Activated naive CD4-positive, alpha-beta T cell treated with Interleukin-2 at 50 U/mL for 16 hours (primary cell): ENCODE results near the gene UPB1.

Experiments
- DNase-seq: peaks from one replicate; pipeline ENCODE4 v3.0.0-alpha.2; 2020

Gene UPB1

GRCh38 chr22:24494528-24495364, at the start of gene UPB1:
Gene UPB1 (plus strand): TSS chr22:24495332. CDS start chr22:24495404, 72 bp downstream.
- no peak for DNase-seq

GRCh38 chr22:24445481-24446259, 49.5 kb upstream of the UPB1 start:
- no peak for DNase-seq

- DNase-seq, result no peak
These were observed 48.9 kb upstream of the UPB1 start for GRCh38 chr22:24446260-24446611.

GRCh38 chr22:24450610-24451009, 44.5 kb upstream of the UPB1 start:
- no peak for DNase-seq

GRCh38 chr22:24451162-24451561, 44.0 kb upstream of the UPB1 start:
- no peak for DNase-seq

GRCh38 chr22:24453853-24454252, 41.3 kb upstream of the UPB1 start:
- DNase-seq, result no peak

GRCh38 chr22:24455039-24455438, 40.1 kb upstream of the UPB1 start:
- no peak for DNase-seq

- DNase-seq, result no peak
These were observed 39.2 kb upstream of the UPB1 start for GRCh38 chr22:24455751-24456426.

- DNase-seq, result no peak
These were observed 37.2 kb upstream of the UPB1 start for GRCh38 chr22:24457894-24458420.

GRCh38 chr22:24459911-24460310, 35.2 kb upstream of the UPB1 start:
- no peak for DNase-seq

GRCh38 chr22:24460418-24461089, 34.6 kb upstream of the UPB1 start:
- DNase-seq, result no peak

GRCh38 chr22:24463071-24463760, 31.9 kb upstream of the UPB1 start:
- DNase-seq, result no peak

- DNase-seq, result no peak
These were observed 29.6 kb upstream of the UPB1 start for GRCh38 chr22:24465566-24465965.

GRCh38 chr22:24465975-24466374, 29.2 kb upstream of the UPB1 start:
- no peak for DNase-seq

- DNase-seq, result no peak
These were observed 28.3 kb upstream of the UPB1 start for GRCh38 chr22:24466716-24467328.

- no peak for DNase-seq
These were observed 27.8 kb upstream of the UPB1 start for GRCh38 chr22:24467340-24467739.

GRCh38 chr22:24471570-24471969, 23.6 kb upstream of the UPB1 start:
- no peak for DNase-seq

- DNase-seq, result no peak
These were observed 21.8 kb upstream of the UPB1 start for GRCh38 chr22:24473284-24473683.

- DNase-seq, result no peak
These were observed 20.9 kb upstream of the UPB1 start for GRCh38 chr22:24474221-24474620.

- no peak for DNase-seq
These were observed 20.4 kb upstream of the UPB1 start for GRCh38 chr22:24474649-24475255.

- DNase-seq, result no peak
These were observed 13.5 kb upstream of the UPB1 start for GRCh38 chr22:24481641-24482040.
